NCI-H2227 treated with DMSO at 0.1 percent for 48 hours (cell line): Measurements from ENCODE around the gene VAC14.

Experiments
- DNase-seq: peaks from one replicate; lab custom pipeline; 2025; lab: John Stamatoyannopoulos, UW

Gene VAC14

DNA sequence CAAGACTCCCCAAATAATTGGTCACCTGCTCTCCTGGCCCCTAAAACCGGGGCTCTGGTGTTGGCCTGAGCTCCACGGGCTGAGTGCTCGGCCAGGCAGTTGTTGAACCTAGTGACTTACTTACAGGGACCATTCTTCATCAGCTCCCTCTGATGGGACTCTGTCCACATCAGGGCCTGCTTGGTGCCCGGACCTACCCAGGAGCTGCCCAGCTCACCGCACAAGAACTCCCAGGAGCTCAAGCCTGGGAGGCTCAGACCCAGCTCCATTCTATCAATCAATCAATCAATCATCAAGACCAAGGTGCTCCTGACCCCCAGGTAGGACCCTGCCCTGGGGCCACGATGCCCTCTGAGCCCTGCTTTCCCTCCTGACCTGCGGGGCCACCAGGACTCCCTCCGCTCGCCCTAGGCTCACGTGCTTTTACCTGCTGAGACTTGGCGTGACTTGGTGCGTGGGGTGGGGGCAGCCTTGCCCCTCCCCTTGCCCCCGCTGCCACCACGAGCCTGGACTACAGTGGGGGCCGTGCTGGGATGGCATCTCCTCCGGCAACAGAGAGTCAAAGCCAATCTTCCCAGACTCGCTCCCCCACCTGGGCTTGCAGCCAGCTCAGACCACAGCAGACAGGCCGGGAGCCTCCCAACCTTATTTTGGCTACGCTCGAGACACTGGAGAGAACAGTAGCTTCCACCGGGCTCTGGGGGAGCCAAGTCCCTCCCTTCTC lies 138.9 kb downstream of the VAC14 start:
- DNase-seq, result no peak

DNA sequence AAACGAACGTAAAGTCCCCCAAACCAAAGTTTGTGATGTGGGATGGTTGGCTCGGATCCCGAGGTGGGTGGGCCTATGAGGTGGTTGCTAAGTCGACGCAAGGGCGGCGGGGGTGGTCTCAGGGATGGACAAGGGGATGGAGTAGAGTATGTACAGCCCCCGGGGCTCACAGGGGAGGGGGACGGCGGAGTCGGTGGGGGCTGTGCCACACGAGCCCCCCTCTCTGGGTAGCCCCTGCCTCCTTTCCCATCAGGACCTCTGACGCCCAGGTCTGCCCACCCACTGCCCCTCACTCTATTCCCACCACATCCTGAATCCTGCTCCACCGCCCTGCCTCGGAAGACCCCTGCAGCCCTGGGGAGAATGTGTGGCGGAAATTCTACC lies 139.4 kb downstream of the VAC14 start:
- DNase-seq, result no peak

DNA sequence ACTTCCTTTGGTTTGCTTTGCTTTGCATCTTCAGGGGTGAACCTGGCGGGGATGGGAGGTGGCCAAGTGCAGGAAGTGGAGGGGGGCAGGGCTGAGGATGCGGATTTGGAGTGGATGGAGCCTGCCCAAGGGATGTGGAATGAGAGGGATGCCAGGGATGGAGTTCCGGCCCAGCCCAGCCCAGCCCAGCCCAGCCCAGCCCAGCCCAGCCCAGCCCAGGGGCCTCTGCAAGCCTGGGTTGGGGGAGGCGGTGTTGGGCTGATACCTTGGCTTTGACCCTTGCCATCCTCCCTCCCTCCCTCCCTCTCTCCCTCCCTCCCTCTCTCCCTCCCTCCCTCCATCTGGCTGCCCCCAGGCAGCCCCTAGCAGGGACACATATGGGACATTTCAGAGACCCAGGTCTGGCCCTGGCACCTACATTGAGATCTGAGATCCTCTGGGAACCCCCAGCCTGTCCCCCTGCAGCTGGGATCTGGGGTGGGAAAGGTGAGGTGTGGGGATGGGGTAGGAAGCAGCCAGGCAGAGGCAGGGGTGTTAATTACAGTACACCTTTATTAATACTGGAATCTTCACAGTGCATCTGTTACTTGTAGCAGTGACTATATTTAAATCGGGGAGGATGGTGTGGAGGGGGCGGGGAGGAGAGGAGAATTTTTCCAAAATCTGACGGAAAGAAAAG lies 140.1 kb downstream of the VAC14 start:
- DNase-seq, result no peak

DNA sequence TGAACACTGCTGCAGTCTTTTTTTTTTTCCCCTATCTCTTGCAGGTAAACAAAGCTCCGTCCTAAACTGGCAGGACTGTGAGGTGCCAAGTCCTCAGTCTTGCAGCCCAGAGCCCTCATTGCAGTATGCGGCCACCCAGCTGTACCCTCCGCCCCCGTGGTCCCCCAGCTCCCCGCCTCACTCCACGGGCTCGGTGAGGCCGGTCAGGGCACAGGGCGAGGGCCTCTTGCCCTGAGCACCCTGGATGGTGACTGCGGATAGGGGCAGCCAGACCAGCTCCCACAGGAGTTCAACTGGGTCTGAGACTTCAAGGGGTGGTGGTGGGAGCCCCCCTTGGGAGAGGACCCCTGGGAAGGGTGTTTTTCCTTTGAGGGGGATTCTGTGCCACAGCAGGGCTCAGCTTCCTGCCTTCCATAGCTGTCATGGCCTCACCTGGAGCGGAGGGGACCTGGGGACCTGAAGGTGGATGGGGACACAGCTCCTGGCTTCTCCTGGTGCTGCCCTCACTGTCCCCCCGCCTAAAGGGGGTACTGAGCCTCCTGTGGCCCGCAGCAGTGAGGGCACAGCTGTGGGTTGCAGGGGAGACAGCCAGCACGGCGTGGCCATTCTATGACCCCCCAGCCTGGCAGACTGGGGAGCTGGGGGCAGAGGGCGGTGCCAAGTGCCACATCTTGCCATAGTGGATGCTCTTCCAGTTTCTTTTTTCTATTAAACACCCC lies 140.8 kb downstream of the VAC14 start:
- no peak for DNase-seq

DNA sequence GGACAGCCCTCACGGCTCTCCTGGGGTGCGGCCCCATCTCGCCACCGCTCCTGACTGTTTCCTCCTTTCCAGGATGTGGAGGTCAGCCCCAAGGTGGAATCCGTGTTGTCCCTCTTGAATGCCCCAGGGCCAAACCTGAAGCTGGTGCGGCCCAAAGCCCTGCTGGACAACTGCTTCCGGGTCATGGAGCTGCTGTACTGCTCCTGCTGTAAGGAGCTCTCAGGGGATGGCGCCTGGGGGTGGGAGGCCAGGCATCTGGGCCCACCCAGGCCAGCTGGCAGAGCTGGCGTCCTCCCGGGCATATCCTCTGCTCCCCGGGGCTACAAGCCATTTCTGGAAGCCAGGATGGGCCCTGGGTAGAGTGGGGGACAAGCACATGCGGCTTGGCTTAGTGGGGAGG lies 141.4 kb downstream of the VAC14 start:
- DNase-seq, result no peak

DNA sequence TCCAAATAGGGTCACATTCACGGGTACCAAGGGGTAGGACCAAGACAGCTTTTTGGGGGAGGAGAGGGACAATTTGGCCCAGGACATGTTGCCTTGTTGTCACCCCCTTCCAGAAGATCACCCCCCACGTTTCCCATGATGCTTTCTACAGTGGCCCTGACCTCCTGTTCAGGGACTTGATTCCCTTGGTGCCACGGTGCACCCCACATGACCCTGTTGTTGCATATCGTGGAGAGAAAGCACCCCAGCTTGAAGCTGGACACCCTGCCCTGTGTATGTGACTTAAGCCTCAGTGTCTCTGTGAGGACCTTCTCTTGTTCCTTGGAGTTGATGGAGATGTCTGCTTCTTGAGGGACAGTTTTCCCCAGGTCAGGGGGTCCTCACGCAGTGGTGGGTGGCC lies 142.0 kb downstream of the VAC14 start:
- no peak for DNase-seq

DNA sequence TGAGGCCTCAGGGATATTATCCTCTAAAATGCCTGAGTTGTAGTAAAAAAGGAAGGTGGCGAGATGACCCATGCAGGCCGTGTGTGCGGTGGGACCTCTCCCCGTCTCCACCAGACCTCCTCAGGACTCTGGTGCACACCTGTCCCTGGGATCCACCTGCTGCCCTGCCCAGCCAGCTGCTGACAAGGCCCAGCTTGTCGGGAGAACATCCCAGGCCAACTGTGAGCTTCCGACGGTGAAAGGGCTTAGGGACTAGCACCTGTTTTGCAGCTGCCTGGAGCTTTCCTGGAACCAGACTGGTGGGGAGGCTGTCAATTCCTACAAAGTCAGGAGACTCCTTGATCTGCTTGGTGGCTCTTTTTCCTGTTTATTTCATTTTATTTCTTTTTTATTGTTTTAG lies 143.0 kb downstream of the VAC14 start:
- DNase-seq, result no peak

- DNase-seq, result no peak
These were observed 144.2 kb downstream of the VAC14 start for GRCh38 chr16:70656712-70657263.

GRCh38 chr16:70656065-70656711 lies 144.8 kb downstream of the VAC14 start:
- DNase-seq, result no peak

GRCh38 chr16:70653809-70654771 lies 146.9 kb downstream of the VAC14 start:
- DNase-seq, result peak; percentile 71

- no peak for DNase-seq
These were observed 147.6 kb downstream of the VAC14 start for GRCh38 chr16:70653406-70653805.

DNA sequence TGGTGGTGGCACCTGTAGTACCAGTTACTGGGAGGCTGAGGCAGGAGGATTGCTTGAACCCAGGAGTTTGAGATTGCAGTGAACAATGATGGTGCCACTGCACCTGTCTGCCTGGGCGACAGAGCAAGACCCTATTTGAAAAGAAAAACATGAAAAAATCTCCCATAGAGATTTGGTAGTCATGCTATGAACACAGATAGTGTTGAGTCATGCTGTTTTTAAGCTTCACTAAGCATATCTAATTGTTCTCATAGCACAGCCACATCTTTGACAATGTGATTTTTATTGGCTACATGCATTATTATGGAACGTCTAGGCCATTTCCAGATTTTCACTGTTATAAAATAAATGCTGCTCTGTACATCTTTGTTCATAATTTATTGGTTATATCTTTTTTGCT lies 148.6 kb downstream of the VAC14 start:
- DNase-seq, result no peak

- DNase-seq, result no peak
These were observed 149.4 kb downstream of the VAC14 start for GRCh38 chr16:70651524-70651923.

DNA sequence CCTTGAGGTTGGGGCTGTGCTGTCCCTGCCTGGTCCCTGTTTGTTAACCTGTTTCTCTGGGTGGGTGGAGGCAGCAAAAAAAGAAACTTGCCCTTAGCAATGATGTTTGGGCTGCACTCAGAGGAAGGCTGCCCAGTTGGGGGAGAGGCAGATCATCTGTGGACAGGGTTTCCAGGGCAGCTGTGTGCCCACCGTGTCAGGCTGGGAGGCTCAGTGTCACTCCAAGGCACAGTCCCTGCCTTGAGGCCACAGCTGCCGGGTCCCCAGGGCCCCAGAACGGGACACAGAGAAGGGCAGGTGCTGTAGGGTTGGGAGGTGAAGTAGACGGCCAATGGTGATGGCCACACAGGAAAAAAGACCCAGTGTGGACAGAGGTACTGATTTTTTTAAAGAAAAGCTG lies 150.7 kb downstream of the VAC14 start:
- no peak for DNase-seq

GRCh38 chr16:70649300-70649699 lies 151.7 kb downstream of the VAC14 start:
- DNase-seq, result no peak

DNA sequence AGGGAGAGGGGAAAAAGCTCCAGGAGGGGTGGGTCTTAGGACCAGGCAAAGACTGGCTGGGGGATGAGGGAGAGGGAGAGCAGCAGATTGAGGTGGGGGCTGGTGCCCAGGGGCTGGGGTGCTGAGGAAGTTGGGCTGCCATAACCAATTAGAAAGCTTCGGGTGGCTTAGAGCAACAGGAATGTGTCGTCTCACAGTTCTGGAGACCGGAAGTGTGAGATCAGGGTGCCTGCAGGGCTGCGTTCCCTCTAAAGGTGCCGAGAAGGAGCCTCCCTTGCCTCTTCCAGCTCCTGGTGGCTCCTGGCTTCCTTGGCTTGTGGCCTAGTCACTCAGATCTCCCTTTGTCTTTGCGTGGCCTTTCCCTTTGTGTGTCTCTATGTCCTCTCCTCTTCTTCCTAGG lies 152.4 kb downstream of the VAC14 start:
- DNase-seq, result no peak

GRCh38 chr16:70647441-70648359 lies 153.3 kb downstream of the VAC14 start:
- no peak for DNase-seq

DNA sequence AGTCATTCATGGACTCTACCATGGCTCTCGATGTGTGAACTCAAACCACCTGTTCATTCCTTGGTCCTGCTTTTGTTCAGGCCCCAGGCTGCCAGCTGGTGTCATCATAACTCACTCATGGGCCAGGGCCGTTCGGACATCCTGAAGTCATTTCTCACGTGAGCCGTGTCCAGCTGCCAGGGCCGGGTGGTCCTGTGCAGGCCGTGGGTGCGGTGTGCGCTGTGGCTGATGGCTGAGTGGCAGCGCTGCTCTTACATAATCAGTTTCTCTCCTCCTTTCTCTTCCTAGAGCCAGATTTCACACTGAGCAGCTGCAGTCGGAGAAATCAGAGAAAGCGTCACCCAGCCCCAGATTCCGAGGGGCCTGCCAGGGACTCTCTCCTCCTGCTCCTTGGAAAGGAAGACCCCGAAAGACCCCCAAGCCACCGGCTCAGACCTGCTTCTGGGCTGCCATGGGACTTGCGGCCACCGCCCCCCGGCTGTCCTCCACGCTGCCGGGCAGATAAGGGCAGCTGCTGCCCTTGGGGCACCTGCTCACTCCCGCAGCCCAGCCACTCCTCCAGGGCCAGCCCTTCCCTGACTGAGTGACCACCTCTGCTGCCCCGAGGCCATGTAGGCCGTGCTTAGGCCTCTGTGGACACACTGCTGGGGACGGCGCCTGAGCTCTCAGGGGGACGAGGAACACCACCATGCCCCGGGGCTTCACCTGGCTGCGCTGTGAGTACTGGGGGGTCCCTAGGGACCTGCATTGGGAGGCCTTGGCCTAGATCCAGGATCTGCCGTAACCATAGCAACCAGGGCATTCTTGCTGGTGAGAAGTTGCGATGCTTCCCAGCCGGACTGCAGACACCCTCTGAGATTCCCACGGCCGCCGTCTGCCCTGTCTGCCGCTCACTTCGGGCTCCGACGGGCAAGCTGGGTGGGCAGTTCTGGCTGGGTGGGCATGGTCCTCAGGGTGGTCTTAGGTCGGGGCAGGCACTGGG lies 154.4 kb downstream of the VAC14 start, which contains the start of gene IL34:
IL34 (plus strand) TSS at position 300 of the 982 bp plus-strand sequence; CDS start at position 689, 389 bp downstream.
- no peak for DNase-seq
